Duodenal mucosa (tissue), 2 donors: ENCODE data around the gene YIPF4.
"Not testable (repeated sequence)": the region's sequence is repeated elsewhere in the genome, so short reads cannot be mapped to it uniquely, and the experiment has no call there.

Experiments used
- H3K27ac ChIP-seq: one replicate; pipeline ENCODE4 v1.7.0; 2013; ENCODE audit warnings: low read depth, low read length
- H3K27me3 ChIP-seq, 2 donors: one replicate each; pipeline ENCODE4 v1.7.0; 2013; ENCODE audit warnings: low read length in 2 of 2, control low read depth in 1 of 2; ENCODE audit not compliant: insufficient read depth in 2 of 2, control insufficient read depth in 1 of 2
- H3K36me3 ChIP-seq, 2 donors: one replicate each; pipeline ENCODE4 v1.7.0; 2013; ENCODE audit warnings: low read length in 2 of 2, control low read depth in 1 of 2; ENCODE audit not compliant: insufficient read depth in 2 of 2, control insufficient read depth in 1 of 2
- H3K4me1 ChIP-seq, 2 donors: one replicate each; pipeline ENCODE4 v1.7.0; 2013; ENCODE audit warnings: low read length in 2 of 2, control low read depth in 1 of 2; ENCODE audit not compliant: insufficient read depth in 2 of 2, control insufficient read depth in 1 of 2
- H3K4me3 ChIP-seq, 2 donors: one replicate each; pipeline ENCODE4 v1.7.0; 2013; ENCODE audit warnings: low read length in 2 of 2, low read depth in 1 of 2
- H3K9ac ChIP-seq, 2 donors: one replicate each; pipeline ENCODE4 v1.7.0; 2013; ENCODE audit warnings: low read length in 2 of 2, low read depth in 1 of 2
- H3K9me3 ChIP-seq, 2 donors: one replicate each; pipeline ENCODE4 v1.7.0; 2013; ENCODE audit warnings: low read length in 2 of 2, control low read depth in 1 of 2; ENCODE audit not compliant: control insufficient read depth in 1 of 2

Gene YIPF4

DNA sequence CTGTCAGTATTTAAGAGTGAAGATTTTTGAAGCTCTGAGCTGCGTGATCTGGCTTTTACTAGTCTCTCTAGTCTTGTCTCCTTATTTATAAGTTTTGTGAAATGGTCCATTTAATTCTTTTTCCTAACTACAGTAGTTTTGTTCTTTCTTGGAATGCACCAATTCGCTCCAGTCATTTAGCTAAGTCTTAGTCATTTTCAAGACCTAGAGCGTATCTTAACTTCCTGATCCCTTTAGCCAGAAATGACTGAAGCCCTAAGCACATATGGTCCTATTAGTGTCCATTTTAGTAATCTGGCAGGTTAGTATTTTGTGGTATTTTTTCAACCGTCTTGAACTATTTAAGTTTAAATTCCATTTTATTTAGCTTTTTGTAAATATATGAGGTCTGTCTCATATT lies 82.7 kb downstream of the YIPF4 start:
- Histone ChIP-seq H3K27ac (no peak overlapping the region), H3K9ac (no peak overlapping the region), H3K4me3 (no peak overlapping the region), H3K9me3 (no peaks in the 10 kb centered on the region), H3K36me3 (peaks cover 0 to 5% of the 10 kb centered on the region in 2 donors), H3K4me1 (peaks cover 32 to 44% of the 10 kb centered on the region in 2 donors), H3K27me3 (no peaks in the 10 kb centered on the region)

DNA sequence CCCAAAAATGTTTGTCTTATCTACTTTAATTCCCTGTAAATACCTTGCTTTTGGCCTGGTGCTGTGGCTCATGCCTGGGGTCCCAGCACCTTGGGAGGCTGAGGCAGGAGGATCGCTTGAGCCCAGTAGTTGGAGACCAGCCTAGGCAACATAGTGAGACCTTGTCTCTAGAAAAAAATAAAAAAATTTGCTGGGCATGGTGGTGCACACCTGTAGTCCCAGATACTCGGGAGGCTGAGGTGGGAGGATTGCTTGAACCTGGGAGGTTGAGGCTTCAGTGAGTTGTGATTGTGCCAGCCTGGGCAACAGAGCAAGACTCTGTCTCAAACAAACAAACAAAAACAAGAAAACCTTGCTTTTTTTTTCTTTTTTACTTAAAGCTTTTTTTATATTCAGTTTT lies 85.3 kb downstream of the YIPF4 start:
- H3K4me1 ChIP-seq, result peaks cover 32 to 40% of the 10 kb centered on the region in 2 donors
- H3K9me3 ChIP-seq, H3K27ac ChIP-seq, H3K36me3 ChIP-seq, H3K27me3 ChIP-seq, H3K4me3 ChIP-seq, H3K9ac ChIP-seq: not testable (repeated sequence)

DNA sequence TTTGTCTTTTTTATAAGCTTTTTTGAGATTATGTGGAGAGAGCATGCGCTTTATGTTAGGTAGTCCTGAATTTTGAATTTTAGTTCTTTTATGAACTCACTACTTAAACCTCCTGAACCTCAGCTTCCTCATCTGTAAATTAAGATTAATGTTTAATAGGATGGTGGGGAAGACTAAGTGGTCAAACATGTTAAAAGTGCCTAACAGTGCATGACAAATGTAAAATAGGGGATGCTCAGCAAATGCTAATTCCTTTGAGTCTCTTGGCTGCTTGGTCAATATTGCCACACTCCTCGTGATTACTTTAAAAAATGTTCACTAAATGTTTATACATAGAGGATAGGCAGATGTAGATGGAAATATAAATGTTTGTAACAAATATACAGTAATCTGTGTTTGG lies 85.9 kb downstream of the YIPF4 start:
- peak overlapping the region in 1 of 2 donors; percentile 26 for H3K9ac ChIP-seq
- H3K27me3 ChIP-seq, result no peaks in the 10 kb centered on the region
- H3K36me3 ChIP-seq, result peaks cover 0 to 5% of the 10 kb centered on the region in 2 donors
- peaks cover 28 to 34% of the 10 kb centered on the region in 2 donors for H3K4me1 ChIP-seq
- H3K9me3 ChIP-seq, result no peaks in the 10 kb centered on the region
- H3K27ac ChIP-seq, result no peak overlapping the region
- H3K4me3 ChIP-seq, result no peak overlapping the region

DNA sequence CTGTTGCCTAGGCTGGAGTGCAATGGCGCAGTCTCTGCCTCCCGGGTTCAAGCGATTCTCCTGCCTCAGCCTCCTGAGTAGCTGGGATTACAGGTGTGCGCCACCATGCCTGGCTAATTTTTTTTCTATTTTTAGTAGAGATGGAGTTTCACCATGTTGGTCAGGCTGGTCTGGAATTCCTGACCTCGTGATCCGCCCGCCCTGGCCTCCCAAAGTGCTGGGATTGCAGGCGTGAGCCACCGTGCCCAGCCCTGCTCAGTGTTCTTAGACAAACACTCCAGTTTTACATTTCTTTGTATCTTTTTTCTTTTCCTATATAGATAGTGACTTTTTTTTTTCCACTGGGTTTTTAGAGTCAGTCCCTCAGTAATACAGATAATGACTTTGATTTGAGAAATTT lies 86.6 kb downstream of the YIPF4 start:
- not testable (repeated sequence) for H3K36me3 ChIP-seq, H3K9me3 ChIP-seq, H3K27ac ChIP-seq, H3K4me3 ChIP-seq, H3K9ac ChIP-seq, H3K27me3 ChIP-seq
- H3K4me1 ChIP-seq, result peaks cover 21 to 27% of the 10 kb centered on the region in 2 donors

DNA sequence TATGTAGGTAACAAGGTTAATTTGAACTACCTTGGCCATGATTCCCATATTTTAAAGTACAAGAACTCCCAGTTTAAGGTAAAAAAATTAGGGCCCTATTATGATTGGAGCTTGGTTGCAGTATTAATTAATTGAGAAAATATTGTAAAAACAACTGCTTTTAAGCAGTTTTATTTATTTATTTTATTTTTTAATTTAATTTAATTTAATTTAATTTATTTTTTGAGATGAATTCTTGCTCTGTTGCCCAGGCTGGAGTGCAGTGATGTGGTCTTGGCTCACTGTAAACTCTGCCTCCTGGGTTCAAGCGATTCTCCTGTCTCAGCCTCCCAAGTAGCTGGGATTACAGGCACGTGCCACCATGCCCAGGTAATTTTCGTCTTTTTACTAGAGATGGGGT lies 88.0 kb downstream of the YIPF4 start:
- not testable (repeated sequence) for H3K27me3 ChIP-seq, H3K4me3 ChIP-seq, H3K36me3 ChIP-seq, H3K9me3 ChIP-seq, H3K9ac ChIP-seq, H3K27ac ChIP-seq
- peaks cover 14 to 16% of the 10 kb centered on the region in 2 donors for H3K4me1 ChIP-seq
